ENCODE measurements around the gene EMD. TPM values are rescaled to one million over a fixed set of nuclear protein-coding genes. Genes with fewer than 3 reads are reported as not detected.

EMD gene
- total and polyA plus RNA-seq, 2 of the 13 experiments (the other 11 are each of a cell fraction or from before 2014, with no cell fraction given) = 14.5 to 14.9 TPM

DNA sequence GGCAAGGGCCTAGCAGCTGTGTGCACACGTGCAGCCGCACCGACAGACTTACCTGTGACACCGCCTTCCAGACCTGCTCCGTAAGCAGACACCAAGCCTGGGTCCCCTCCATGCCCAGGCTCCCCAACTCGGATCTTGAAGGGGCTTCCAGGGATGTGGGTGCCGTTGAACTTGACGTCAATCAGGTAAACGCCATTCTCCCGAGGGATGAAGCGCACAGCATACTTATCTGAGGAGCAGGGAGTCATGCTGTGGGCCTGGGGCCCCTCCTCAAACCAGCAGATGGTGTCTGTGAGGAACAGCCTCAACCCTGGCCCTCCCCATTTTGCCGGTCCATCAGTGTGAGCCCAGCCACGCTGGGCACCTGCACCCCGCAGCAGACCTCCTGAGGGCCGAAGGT is 29.1 kb upstream of the EMD start:
- Histone ChIP-seq H3K9me3 (ENCODE audit: low read length) (no peaks in the 10 kb centered on the region), H3K79me2 (ENCODE audit: insufficient read depth, low read length) (no peaks in the 10 kb centered on the region), H2AFZ (ENCODE audit: low read length) (no peak overlapping the region), H4K20me1 (ENCODE audit: insufficient read depth, low read length) (no peaks in the 10 kb centered on the region), H3K27me3 (ENCODE audit: control insufficient read depth in 1 of 2, insufficient read depth in 2 of 2, low read length in 2 of 2) (no peaks in the 10 kb centered on the region), H3K4me3 (replicated peaks in 1 of 3; ENCODE audit: insufficient read depth in 1 of 3, low read depth in 2 of 3, low read length in 3 of 3) (no peak overlapping the region), H3K4me1 (ENCODE audit: insufficient read depth, low read length) (peaks cover 5% of the 10 kb centered on the region; the same call in 1 of the 2 replicates), H3K36me3 (replicated peaks in 1 of 2; ENCODE audit: control insufficient read depth in 1 of 2, insufficient read depth in 2 of 2, low read length in 2 of 2) (peaks cover 9 to 31% of the 10 kb centered on the region in 2 experiments; a peak in 4 of 5 replicates), H3K9ac (ENCODE audit: insufficient read depth, low read depth, low read length) (no peak overlapping the region), H3K27ac (ENCODE audit: extremely low read length, insufficient read depth, low read length) (no peak overlapping the region), H3K4me2 (ENCODE audit: low read depth, low read length) (no peak overlapping the region)
- DNase-seq (ENCODE audit: low spot score) (no peak), ATAC-seq (no peak), FAIRE-seq (no peak)
- POLR2A ChIA-PET = interaction anchor here (1.9 kb wide), 1 partner anchor 16 kb away, joined by 5 read pairs; no protein-coding TSS in a partner anchor
- in situ Hi-C loops (cut with HindIII; ENCODE audit: extremely low pct_ligation_motif_present, low pct_unique_long_range_greater_than_20kb) (no loop called here), intact Hi-C loops (cut with micrococcal nuclease; ENCODE audit: unreplicated experiment) (no loop called here)
- WGBS (ENCODE audit: low lambda C conversion rate) = no CpG with 5 or more reads among the region's 15 CpGs
- CTCF ChIA-PET (ENCODE audit: low intra/inter-chr PET ratio, low total read pairs) = no interaction called here
- TF ChIP-seq ADNP (CRISPR knock-in tag; IDR thresholded peaks at IDR 0.05) (no peak), ZNF83 (CRISPR knock-in tag; IDR thresholded peaks at IDR 0.05; ENCODE audit: borderline replicate concordance) (no peak), ZNF775 (CRISPR knock-in tag; IDR thresholded peaks at IDR 0.05; ENCODE audit: borderline replicate concordance) (no peak), ATM (IDR thresholded peaks at IDR 0.05; ENCODE audit: borderline replicate concordance) (no peak), HNRNPLL (IDR thresholded peaks at IDR 0.05; ENCODE audit: low read depth, low read length, poor library complexity, severe bottlenecking) (no peak)
- no TSS peak for BruUV-seq (replicated peaks)

DNA sequence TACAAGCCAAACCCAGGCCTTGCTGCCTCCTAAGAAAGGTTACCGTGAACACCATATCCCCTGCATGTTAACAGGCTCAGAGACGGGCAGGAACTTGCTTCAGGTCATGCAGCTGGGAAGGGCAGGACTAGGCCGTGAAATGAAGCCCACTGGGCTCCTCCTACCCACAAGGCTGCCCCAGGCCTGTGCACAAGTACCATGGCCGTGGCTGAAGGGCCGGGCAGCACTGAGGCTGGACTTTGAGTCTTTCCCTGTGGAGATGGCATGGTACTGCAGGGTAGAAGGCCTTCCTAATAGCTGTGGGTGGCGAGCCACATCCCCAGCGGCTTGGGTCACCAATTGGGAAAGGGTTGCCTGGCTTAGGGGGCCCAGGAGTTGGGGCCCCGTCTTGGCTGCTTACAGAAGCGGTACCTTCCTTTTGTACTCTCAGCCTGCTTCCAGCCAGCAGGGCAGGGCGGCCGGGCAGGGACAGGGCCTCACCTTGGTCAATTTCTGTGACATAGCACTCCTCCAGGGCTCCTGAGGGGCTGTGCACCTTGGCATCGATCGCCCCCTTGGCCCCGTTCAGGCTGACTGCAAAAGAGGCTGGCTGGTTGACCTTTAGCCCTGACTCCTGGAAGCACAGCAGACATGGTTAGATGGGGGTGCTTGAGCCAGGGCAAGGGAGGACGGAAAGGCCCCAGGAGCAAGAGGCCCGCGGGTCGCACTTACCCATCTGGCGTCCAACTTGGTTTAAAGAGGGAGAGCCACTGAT is 28.5 kb upstream of the EMD start:
- Histone ChIP-seq H3K27me3 (ENCODE audit: control insufficient read depth in 1 of 2, insufficient read depth in 2 of 2, low read length in 2 of 2) (no peaks in the 10 kb centered on the region), H2AFZ (ENCODE audit: low read length) (no peak overlapping the region), H3K9ac (ENCODE audit: insufficient read depth, low read depth, low read length) (no peak overlapping the region), H3K79me2 (ENCODE audit: insufficient read depth, low read length) (no peaks in the 10 kb centered on the region), H3K27ac (ENCODE audit: extremely low read length, insufficient read depth, low read length) (no peak overlapping the region), H3K4me3 (replicated peaks in 1 of 3; ENCODE audit: insufficient read depth in 1 of 3, low read depth in 2 of 3, low read length in 3 of 3) (no peak overlapping the region), H3K4me1 (ENCODE audit: insufficient read depth, low read length) (peaks cover 5% of the 10 kb centered on the region; the same call in 1 of the 2 replicates), H3K9me3 (ENCODE audit: low read length) (no peaks in the 10 kb centered on the region), H3K4me2 (ENCODE audit: low read depth, low read length) (no peak overlapping the region), H3K36me3 (replicated peaks in 1 of 2; ENCODE audit: control insufficient read depth in 1 of 2, insufficient read depth in 2 of 2, low read length in 2 of 2) (peaks cover 10 to 33% of the 10 kb centered on the region in 2 experiments; a peak in 4 of 5 replicates), H4K20me1 (ENCODE audit: insufficient read depth, low read length) (no peaks in the 10 kb centered on the region)
- WGBS (ENCODE audit: low lambda C conversion rate) = 95% methylated on average over 4 of the region's 19 CpGs
- ChIA-PET POLR2A (interaction anchor here (0.6 to 1.9 kb wide), 2 partner anchors 15 to 19 kb away, joined by 3 to 5 read pairs; no protein-coding TSS in a partner anchor), CTCF (ENCODE audit: low intra/inter-chr PET ratio, low total read pairs) (no interaction called here)
- no peak for ATAC-seq
- BruUV-seq (replicated peaks) = no TSS peak
- in situ Hi-C loops (cut with HindIII; ENCODE audit: extremely low pct_ligation_motif_present, low pct_unique_long_range_greater_than_20kb) = no loop called here
- no peak for FAIRE-seq
- DNase-seq (ENCODE audit: low spot score) = no peak
- TF ChIP-seq ZNF468 (CRISPR knock-in tag; IDR thresholded peaks at IDR 0.05) = no peak
- TF ChIP-seq, protein P1, sequence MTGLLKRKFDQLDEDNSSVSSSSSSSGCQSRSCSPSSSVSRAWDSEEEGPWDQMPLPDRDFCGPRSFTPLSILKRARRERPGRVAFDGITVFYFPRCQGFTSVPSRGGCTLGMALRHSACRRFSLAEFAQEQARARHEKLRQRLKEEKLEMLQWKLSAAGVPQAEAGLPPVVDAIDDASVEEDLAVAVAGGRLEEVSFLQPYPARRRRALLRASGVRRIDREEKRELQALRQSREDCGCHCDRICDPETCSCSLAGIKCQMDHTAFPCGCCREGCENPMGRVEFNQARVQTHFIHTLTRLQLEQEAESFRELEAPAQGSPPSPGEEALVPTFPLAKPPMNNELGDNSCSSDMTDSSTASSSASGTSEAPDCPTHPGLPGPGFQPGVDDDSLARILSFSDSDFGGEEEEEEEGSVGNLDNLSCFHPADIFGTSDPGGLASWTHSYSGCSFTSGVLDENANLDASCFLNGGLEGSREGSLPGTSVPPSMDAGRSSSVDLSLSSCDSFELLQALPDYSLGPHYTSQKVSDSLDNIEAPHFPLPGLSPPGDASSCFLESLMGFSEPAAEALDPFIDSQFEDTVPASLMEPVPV (CRISPR knock-in tag; IDR thresholded peaks at IDR 0.05) = no peak
- TF ChIP-seq ZSCAN29 (CRISPR knock-in tag; conservative IDR thresholded peaks at IDR 0.05) = no peak
- TF ChIP-seq ZSCAN21 (CRISPR knock-in tag; IDR thresholded peaks at IDR 0.05; ENCODE audit: borderline replicate concordance) = no peak
- no peak for TF ChIP-seq KDM6A (CRISPR knock-in tag; IDR thresholded peaks at IDR 0.05; ENCODE audit: low read depth)
- intact Hi-C loops (cut with micrococcal nuclease; ENCODE audit: unreplicated experiment) = no loop called here
